ENCODE measurements around the gene LPCAT3.
"Not testable (repeated sequence)": the region's sequence is repeated elsewhere in the genome, so short reads cannot be mapped to it uniquely, and the experiment has no call there.

Gene LPCAT3

DNA sequence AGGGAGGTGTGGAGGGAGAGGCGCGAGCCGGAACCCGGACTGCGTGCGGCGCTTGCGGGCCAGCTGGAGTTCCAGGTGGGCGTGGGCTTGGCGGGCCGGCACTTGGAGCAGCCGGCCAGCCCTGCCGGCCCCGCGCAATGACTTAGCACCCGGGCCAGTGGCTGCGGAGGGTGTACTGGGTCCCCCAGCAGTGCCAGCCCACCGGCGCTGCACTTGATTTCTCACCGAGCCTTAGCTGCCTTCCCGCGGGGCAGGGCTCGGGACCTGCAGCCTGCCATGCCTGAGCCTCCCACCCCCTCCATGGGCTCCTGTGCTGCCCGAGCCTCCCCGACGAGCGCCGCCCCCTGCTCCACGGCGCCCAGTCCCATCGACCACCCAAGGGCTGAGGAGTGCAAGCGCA is 19.1 kb upstream of the LPCAT3 start:
- not testable (repeated sequence) for DNase-seq (ENCODE audit: low read depth in 2 of 2)

GRCh38 chr12:7035463-7035862 is 17.2 kb upstream of the LPCAT3 start:
- DNase-seq (ENCODE audit: low read depth in 2 of 2) = no peak

GRCh38 chr12:7034464-7034863 is 16.2 kb upstream of the LPCAT3 start:
- DNase-seq (ENCODE audit: low read depth in 2 of 2) = no peak

- DNase-seq (ENCODE audit: low read depth in 2 of 2) = no peak
These were observed 14.7 kb upstream of the LPCAT3 start for GRCh38 chr12:7032990-7033389.

GRCh38 chr12:7031306-7031705 is 13.0 kb upstream of the LPCAT3 start:
- no peak for DNase-seq (ENCODE audit: low read depth in 2 of 2)

- no peak for DNase-seq (ENCODE audit: low read depth in 2 of 2)
These were observed 8.6 kb upstream of the LPCAT3 start for GRCh38 chr12:7026854-7027253.

DNA sequence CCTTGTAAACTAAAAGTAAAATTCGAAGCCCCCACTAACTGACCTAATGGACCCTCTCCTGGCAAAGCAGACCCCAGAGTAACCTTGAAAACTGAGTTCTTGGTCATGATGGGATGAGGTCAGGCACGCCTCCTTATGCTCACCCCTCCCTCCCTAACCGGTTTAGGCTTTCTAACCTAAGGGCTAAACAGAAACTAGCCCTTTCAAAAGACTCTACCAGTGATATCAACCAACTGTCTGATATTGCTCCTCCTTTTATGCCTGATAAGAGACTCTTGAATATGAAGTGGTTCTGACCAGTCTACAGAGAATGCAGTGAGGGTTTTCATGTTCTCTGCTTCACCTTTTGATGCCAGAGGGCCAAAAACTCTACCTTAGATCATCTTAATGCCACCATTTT is 4.8 kb upstream of the LPCAT3 start:
- no peak for DNase-seq (ENCODE audit: low read depth in 2 of 2)

DNA sequence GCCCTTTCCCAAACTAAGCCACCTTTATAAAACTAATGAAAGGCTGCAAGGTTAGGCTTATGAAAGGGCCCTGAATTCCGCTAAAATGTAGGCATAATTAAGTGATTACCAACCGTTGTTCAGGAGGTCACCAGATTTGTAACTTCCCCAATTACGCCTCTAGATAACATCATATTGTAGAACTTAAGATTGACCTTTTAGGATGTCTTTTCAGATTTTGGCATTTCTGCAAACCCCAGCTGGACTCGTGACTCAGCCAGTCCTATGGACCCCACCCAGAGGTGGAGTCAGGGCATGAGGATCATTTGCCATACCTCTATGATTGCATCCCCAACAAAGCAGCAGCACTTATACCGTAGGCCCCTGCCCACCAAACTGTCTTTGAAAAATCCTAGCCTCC is 3.7 kb upstream of the LPCAT3 start:
- no peak for DNase-seq (ENCODE audit: low read depth in 2 of 2)

GRCh38 chr12:7019043-7019569 is 830 bp upstream of the LPCAT3 start:
- DNase-seq (ENCODE audit: low read depth in 2 of 2) = no peak

GRCh38 chr12:7017870-7018349 is 366 bp downstream of the LPCAT3 start:
- DNase-seq (ENCODE audit: low read depth in 2 of 2) = no peak

- DNase-seq (ENCODE audit: low read depth in 2 of 2) = no peak
These were observed 1.2 kb downstream of the LPCAT3 start for GRCh38 chr12:7016958-7017571.

DNA sequence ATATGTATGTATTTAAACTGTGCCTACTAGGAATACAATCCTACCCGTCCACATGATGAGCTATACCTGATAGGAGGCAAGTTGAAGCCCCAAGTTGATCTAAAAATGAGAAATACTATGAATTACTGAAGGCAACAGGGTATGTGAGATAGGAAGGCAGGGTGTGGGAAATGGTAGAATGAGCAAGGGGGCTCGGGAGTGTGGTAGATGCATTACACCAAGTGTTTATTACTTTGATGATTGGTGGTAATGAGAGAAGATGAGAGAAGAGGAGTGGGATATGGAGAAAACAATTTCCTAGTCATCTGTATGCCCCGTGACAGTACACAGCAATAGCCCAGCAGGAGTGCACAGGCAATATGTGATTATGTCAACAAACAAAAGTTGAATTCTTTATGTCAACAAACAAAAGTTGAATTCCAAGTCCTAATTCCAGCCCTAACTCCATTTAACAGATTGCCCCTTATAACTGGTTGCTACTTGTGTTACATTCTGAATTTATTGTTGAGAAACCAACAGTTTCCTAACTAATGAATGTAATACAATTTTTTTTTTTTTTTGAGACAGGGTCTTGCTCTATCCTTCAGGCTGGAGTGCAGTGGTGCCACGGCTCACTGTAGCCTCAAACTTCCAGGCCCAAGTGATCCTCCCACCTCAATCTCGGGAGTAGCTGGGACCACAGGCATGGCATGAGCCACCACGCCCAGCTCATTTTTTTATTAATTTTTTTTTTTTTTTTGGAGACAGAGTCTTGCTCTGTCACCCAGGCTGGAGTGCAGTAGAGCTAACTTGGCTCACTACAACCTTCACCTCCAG is 2.5 kb downstream of the LPCAT3 start:
- DNase-seq (ENCODE audit: low read depth in 2 of 2) = no peak

GRCh38 chr12:7013101-7013500 is 5.2 kb downstream of the LPCAT3 start:
- no peak for DNase-seq (ENCODE audit: low read depth in 2 of 2)

DNA sequence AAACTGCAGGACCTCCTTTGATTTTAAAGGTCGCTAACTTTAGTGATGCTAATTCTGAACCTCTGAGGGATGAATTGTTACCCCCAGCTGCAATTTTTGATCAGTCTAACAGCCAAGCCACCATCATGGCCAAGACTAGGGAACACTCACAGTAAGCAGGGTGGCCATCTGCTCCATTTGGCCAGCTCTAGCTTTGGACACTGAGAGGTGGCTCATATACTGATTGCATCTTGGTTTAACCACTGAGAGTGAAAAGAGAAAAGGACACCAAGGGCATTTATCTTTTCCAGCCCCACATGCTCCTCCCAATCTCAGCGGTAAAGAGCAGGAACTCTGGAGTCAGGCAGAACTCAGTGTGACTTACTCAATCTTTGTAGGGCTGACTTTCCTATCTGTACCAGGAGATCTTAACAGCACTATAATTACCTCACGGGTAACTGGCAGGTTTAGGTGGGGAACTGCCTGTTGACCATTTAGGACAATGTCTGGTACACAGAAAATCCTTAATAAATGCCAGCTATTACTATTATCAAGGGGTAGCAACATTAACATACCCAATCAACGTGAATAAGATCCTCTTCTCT is 6.2 kb downstream of the LPCAT3 start:
- no peak for DNase-seq (ENCODE audit: low read depth in 2 of 2)

DNA sequence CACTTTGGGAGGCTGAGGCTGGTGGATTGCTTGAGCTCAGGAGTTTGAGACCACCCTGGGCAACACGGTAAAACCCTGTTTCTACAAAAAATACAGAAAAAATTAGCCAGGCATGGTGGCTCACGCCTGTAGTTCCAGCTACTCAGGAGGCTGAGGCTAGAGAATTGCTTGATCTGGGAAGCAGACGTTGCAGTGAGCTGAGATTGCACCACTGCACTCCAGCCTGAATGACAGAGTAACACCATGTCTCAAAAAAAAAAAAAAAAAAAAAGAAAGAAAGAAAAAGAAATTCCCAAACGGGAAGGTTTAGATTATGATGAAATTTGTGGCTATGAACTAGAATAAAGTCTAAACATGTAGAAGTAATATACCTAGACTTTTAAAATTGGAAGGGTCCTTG is 6.9 kb downstream of the LPCAT3 start:
- DNase-seq (ENCODE audit: low read depth in 2 of 2) = not testable (repeated sequence)

GRCh38 chr12:7009512-7009911 is 8.8 kb downstream of the LPCAT3 start:
- no peak for DNase-seq (ENCODE audit: low read depth in 2 of 2)

DNA sequence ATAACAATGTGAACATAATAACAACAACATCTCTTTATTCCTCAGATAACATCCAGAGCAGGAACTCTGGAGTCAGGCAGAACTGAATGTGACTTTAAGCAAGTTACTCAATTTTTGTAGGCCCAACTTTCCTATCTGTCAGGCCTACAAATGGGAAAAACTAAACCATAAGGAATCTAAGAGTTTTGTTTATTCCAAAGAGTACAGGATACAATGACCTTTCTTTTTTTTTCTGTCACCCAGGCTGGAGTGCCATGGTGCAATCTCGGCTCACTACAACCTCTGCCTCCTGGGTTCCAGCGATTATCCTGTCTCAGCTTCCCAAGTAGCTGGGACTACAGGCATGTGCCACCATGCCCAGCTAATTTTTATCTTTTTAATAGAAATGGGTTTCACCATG is 9.4 kb downstream of the LPCAT3 start:
- DNase-seq (ENCODE audit: low read depth in 2 of 2) = no peak

- no peak for DNase-seq (ENCODE audit: low read depth in 2 of 2)
These were observed 11.6 kb downstream of the LPCAT3 start for GRCh38 chr12:7006639-7007038.

DNA sequence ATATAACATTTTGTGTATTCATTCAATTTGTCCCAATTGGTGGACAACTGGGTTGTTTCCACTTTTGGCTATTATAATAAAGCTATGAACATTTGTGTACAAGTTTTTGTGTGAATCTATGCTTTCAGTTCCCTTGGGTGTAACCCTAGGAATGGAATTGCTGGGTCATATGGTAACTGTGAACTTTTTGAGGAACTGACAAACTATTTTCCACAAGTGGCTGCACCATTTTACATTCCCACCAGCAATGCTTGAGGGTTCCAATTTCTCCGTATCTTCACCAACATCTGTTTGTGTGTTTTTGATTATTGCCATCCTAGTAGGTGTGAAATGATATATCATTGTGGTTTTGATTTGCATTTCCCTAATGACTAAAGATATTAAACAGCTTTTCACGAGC is 13.0 kb downstream of the LPCAT3 start:
- no peak for DNase-seq (ENCODE audit: low read depth in 2 of 2)

- no peak for DNase-seq (ENCODE audit: low read depth in 2 of 2)
These were observed 13.4 kb downstream of the LPCAT3 start for GRCh38 chr12:7004840-7005239.

- DNase-seq (ENCODE audit: low read depth in 2 of 2) = no peak
These were observed 13.9 kb downstream of the LPCAT3 start for GRCh38 chr12:7004287-7004803.

- DNase-seq (ENCODE audit: low read depth in 2 of 2) = no peak
These were observed 16.2 kb downstream of the LPCAT3 start for GRCh38 chr12:7001921-7002591.
